CD14-positive monocyte (primary cell): ENCODE results near the gene CSPG5. TPM values are rescaled to one million over a fixed set of nuclear protein-coding genes. Genes with fewer than 3 reads are reported as not detected.

Experiments
- DNase-seq, 3 donors: peaks; one replicate each; pipeline ENCODE4 v3.0.0-alpha.2; 2011 to 2022
- H2AFZ ChIP-seq: 2 replicates; pipeline ENCODE4 v1.6.0; 2012; ENCODE audit warnings: mild to moderate bottlenecking, low read depth, low read length, inconsistent platforms; ENCODE audit not compliant: insufficient read depth, poor library complexity, severe bottlenecking
- H3K27ac ChIP-seq, 2 donors: 1 replicate in 1 of 2; 2 replicates in 1 of 2; pipeline ENCODE4 v1.5.1; 2012 to 2013; ENCODE audit warnings: low read length in 2 of 2, control low read depth in 1 of 2, inconsistent platforms in 1 of 2, low read depth in 1 of 2, mild to moderate bottlenecking in 1 of 2
- H3K27me3 ChIP-seq, 2 donors: one replicate each; pipeline versions ENCODE4 v1.6.0 to v1.6.1; 2011 to 2013; ENCODE audit warnings: low read length in 2 of 2; ENCODE audit not compliant: control insufficient read depth in 2 of 2, insufficient read depth in 2 of 2
- H3K36me3 ChIP-seq, 2 donors: replicated peaks in 1 of 2; 1 replicate in 1 of 2; 2 replicates in 1 of 2; pipeline versions ENCODE4 v1.5.1 to v1.6.1; 2012 to 2013; ENCODE audit warnings: low read length in 2 of 2, control low read depth in 1 of 2, inconsistent platforms in 1 of 2, mild to moderate bottlenecking in 1 of 2; ENCODE audit not compliant: insufficient read depth in 2 of 2, control insufficient read depth in 1 of 2
- H3K4me1 ChIP-seq, 2 donors: 1 replicate in 1 of 2; 2 replicates in 1 of 2; pipeline versions ENCODE4 v1.5.1 to v1.6.1; 2012 to 2013; ENCODE audit warnings: low read length in 2 of 2, control low read depth in 1 of 2, inconsistent platforms in 1 of 2, mild to moderate bottlenecking in 1 of 2, moderate library complexity in 1 of 2; ENCODE audit not compliant: insufficient read depth in 2 of 2, control insufficient read depth in 1 of 2
- H3K4me2 ChIP-seq: replicated peaks from 2 replicates; pipeline ENCODE3; 2012; ENCODE audit warnings: low read length, moderate library complexity, mild to moderate bottlenecking; ENCODE audit not compliant: poor library complexity, severe bottlenecking; ENCODE audit errors: extremely low read depth
- H3K4me3 ChIP-seq, 3 experiments: fragments of 200-600 bp in 1 of 3; sonication (generic) in 1 of 3; replicated peaks in 1 of 3; 1 replicate in 2 of 3; 2 replicates in 1 of 3; pipeline ENCODE4 v1.5.1; 2011 to 2013; ENCODE audit warnings: low read length in 3 of 3, mild to moderate bottlenecking in 3 of 3, control low read depth in 2 of 3, low read depth in 2 of 3, inconsistent platforms in 1 of 3, moderate library complexity in 1 of 3
- H3K79me2 ChIP-seq: 2 replicates; pipeline ENCODE4 v1.6.0; 2012; ENCODE audit warnings: mild to moderate bottlenecking, control low read depth, inconsistent platforms, low read length, moderate library complexity; ENCODE audit not compliant: insufficient read depth
- H3K9ac ChIP-seq: 2 replicates; pipeline ENCODE4 v1.6.0; 2017; ENCODE audit warnings: low read length, mild to moderate bottlenecking; ENCODE audit not compliant: insufficient read depth, poor library complexity, severe bottlenecking
- H3K9me3 ChIP-seq, 2 donors: replicated peaks in 1 of 2; 1 replicate in 1 of 2; 2 replicates in 1 of 2; pipeline versions ENCODE4 v1.5.1 to v1.6.1; 2012 to 2013; ENCODE audit warnings: low read length in 2 of 2, control low read depth in 1 of 2; ENCODE audit not compliant: control insufficient read depth in 1 of 2, insufficient read depth in 1 of 2
- H4K20me1 ChIP-seq: 2 replicates; pipeline ENCODE4 v1.6.0; 2012; ENCODE audit warnings: mild to moderate bottlenecking, low read length, control low read depth, moderate library complexity; ENCODE audit not compliant: insufficient read depth
- H3K27ac Mint-ChIP-seq, 7 donors: one replicate each; pipeline ENCODE4 v1.8.0; 2020; ENCODE audit warnings: mild to moderate bottlenecking in 7 of 7, mixed read lengths in 7 of 7, moderate library complexity in 6 of 7, inconsistent platforms in 2 of 7
- H3K27me3 Mint-ChIP-seq, 3 donors: one replicate each; pipeline ENCODE4 v1.8.0; 2021 to 2022; ENCODE audit warnings: low read depth in 3 of 3, mild to moderate bottlenecking in 3 of 3, mixed read lengths in 3 of 3, moderate library complexity in 3 of 3, inconsistent platforms in 1 of 3
- H3K36me3 Mint-ChIP-seq, 2 donors: one replicate each; pipeline ENCODE4 v1.8.0; 2020; ENCODE audit warnings: mixed read lengths in 2 of 2, inconsistent platforms in 1 of 2, mild to moderate bottlenecking in 1 of 2
- H3K4me1 Mint-ChIP-seq: one replicate; pipeline ENCODE4 v1.8.0; 2020; ENCODE audit warnings: mild to moderate bottlenecking, mixed read lengths
- H3K4me3 Mint-ChIP-seq, 2 donors: one replicate each; pipeline ENCODE4 v1.8.0; 2020; ENCODE audit warnings: mild to moderate bottlenecking in 2 of 2, mixed read lengths in 2 of 2, moderate library complexity in 1 of 2
- H3K9me3 Mint-ChIP-seq, 7 donors: one replicate each; pipeline ENCODE4 v1.8.0; 2020 to 2022; ENCODE audit warnings: mixed read lengths in 7 of 7, mild to moderate bottlenecking in 6 of 7, moderate library complexity in 6 of 7, inconsistent platforms in 2 of 7
- CTCF ChIP-seq: fragments of 200-600 bp; IDR thresholded peaks from one replicate; pipeline ENCODE4 v1.8.0; 2022; ENCODE audit warnings: antibody characterized with exemption, mild to moderate bottlenecking
- WGBS: methylation state at CpG from one replicate; pipeline ENCODE4 v1.1.5; 2013; ENCODE audit warnings: missing lambda C conversion rate; ENCODE audit not compliant: insufficient coverage; 5-methylcytosine and 5-hydroxymethylcytosine counted together
- intact Hi-C, 2 donors: fragments of 100-400 bp; cut with micrococcal nuclease; formaldehyde crosslinking; loops; one replicate each; pipeline versions ENCODE4 v1.15.0 to v1.15.1; 2023
- polyA plus RNA-seq, 3 donors: library from polyadenylated mRNA; depleted of rRNA in 1 of 3; unstranded in 2 of 3; stranded (reverse) in 1 of 3; fragments of 300-500 nt in 2 of 3; fragments of >200 nt in 1 of 3; fragmentation: Illumina TruSeq in 2 of 3; gene quantifications; 1 replicate in 2 of 3; 2 replicates in 1 of 3; pipeline ENCODE4 v1.2.3, GENCODE V29; 2012 to 2021

Gene CSPG5
- polyA plus RNA-seq, 3 donors: not detected

DNA sequence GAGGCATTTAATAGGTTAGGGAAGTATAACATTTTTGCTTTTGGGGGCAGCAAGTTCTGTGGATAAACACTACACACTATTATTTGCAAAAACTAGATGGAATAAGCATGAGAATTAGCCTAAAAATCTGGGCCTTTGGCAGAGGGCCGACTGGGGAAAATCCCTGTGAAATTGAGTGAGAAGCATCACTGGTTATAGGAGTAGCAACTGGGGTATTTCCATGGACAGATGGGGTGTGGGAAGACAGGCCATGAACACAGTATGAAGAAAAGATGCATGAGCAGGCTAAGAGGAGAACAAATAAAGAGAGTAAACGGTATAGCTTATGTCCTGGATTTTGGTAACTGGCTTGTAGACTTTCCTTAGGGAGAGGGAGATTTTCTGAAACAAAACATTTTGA lies 32.9 kb upstream of the CSPG5 start:
- WGBS: 95% methylated on average over 2 of the region's 2 CpGs
- Histone ChIP-seq H3K9ac (no peak overlapping the region), H3K4me3 (no peak overlapping the region), H4K20me1 (no peaks in the 10 kb centered on the region), H3K27me3 (no peaks in the 10 kb centered on the region), H3K9me3 (no peaks in the 10 kb centered on the region), H2AFZ (no peak overlapping the region), H3K27ac (peak overlapping the region in 1 of 2 donors; percentile 3), H3K4me2 (no peak overlapping the region), H3K4me1 (no peaks in the 10 kb centered on the region), H3K36me3 (peaks cover 64 to 99% of the 10 kb centered on the region in 2 donors), H3K79me2 (no peaks in the 10 kb centered on the region)
- no peak for TF ChIP-seq CTCF
- H3K9me3 Mint-ChIP-seq: no peaks in the 10 kb centered on the region
- no peak for DNase-seq
- H3K36me3 Mint-ChIP-seq: peaks cover 52 to 54% of the 10 kb centered on the region in 2 donors
- H3K27me3 Mint-ChIP-seq: no peaks in the 10 kb centered on the region
- no peaks in the 10 kb centered on the region for H3K4me1 Mint-ChIP-seq
- H3K4me3 Mint-ChIP-seq: no peak overlapping the region
- intact Hi-C loops: no loop called here
- peak overlapping the region in 1 of 7 donors; percentile 52 for H3K27ac Mint-ChIP-seq

DNA sequence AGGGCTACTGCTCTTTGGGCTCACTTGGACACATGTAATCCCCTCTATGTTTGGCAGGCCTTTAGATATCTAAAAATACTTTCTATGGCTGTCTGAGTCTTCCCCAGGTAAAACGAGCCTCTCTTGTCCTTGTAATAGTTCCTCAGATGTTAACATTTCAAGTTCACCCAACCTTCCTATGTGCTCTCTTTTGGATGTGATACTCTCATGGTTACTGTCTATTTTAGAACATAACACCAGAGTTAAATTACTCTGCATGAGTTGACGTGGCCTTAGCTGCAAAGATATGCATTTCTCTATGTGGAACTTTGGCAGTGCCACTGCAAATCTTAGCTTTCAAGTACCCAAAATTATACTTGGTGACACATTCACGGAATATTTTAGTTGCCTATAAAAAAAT lies 31.9 kb upstream of the CSPG5 start:
- Mint-ChIP-seq H3K4me3 (no peak overlapping the region), H3K36me3 (peaks cover 57 to 59% of the 10 kb centered on the region in 2 donors), H3K4me1 (no peaks in the 10 kb centered on the region), H3K9me3 (no peaks in the 10 kb centered on the region), H3K27me3 (no peaks in the 10 kb centered on the region), H3K27ac (no peak overlapping the region)
- WGBS: 80% methylated on average over 1 of the region's 3 CpGs
- TF ChIP-seq CTCF: no peak
- no peak for DNase-seq
- Histone ChIP-seq H2AFZ (no peak overlapping the region), H3K9me3 (no peaks in the 10 kb centered on the region), H3K4me1 (no peaks in the 10 kb centered on the region), H3K79me2 (no peaks in the 10 kb centered on the region), H3K4me2 (no peak overlapping the region), H3K36me3 (peaks cover 68 to 99% of the 10 kb centered on the region in 2 donors), H3K27ac (no peak overlapping the region), H3K9ac (no peak overlapping the region), H3K27me3 (no peaks in the 10 kb centered on the region), H4K20me1 (no peaks in the 10 kb centered on the region), H3K4me3 (no peak overlapping the region)
- intact Hi-C loops: no loop called here
